ENCODE data around the gene INO80E.

Gene INO80E

GRCh38 chr16:30053376-30054015, 57.5 kb downstream of the INO80E start:
- Histone ChIP-seq H3K9me3 (replicated peaks; ENCODE audit: insufficient read depth, low read length) (no peaks in the 10 kb centered on the region), H3K27me3 (replicated peaks; ENCODE audit: insufficient read depth, low read length) (no peaks in the 10 kb centered on the region), H3K9me2 (replicated peaks; ENCODE audit: insufficient read depth, low read length) (no peaks in the 10 kb centered on the region), H3K9ac (ENCODE audit: low read length) (peak overlapping the region; percentile 85), H3K4me1 (ENCODE audit: low read length) (peaks cover 6% of the 10 kb centered on the region), H2AFZ (ENCODE audit: low read length) (peak overlapping the region; percentile 94), H3K4me3 (ENCODE audit: low read length) (peak overlapping the region; percentile 93), H3K36me3 (replicated peaks; ENCODE audit: insufficient read depth, low read length) (no peaks in the 10 kb centered on the region), H3K4me2 (ENCODE audit: low read depth, low read length) (peak overlapping the region; percentile 99), H3F3A (ENCODE audit: insufficient read depth, low read length) (0 out of 2 replicates have a peak, but pooled peaks cover 3% of the 10 kb centered on the region), H3K27ac (ENCODE audit: low read length) (peak overlapping the region; percentile 28; the same call in 1 of the 2 replicates), H3K79me2 (ENCODE audit: low read length) (peaks cover 6% of the 10 kb centered on the region), H4K20me1 (ENCODE audit: insufficient read depth, low read length) (no peaks in the 10 kb centered on the region)
- TF ChIP-seq EZH2phosphoT487 (IDR thresholded peaks at IDR 0.05; ENCODE audit: low read length) = no peak
- no peak for TF ChIP-seq EZH2 (optimal IDR thresholded peaks at IDR 0.05; ENCODE audit: low read depth, low read length)
- TF ChIP-seq CTCF (IDR thresholded peaks at IDR 0.05; ENCODE audit: low read length) = no peak
- no peak for DNase-seq

- no peak for DNase-seq
- H3K4me2 ChIP-seq (ENCODE audit: low read depth, low read length) = no peak overlapping the region
- no peak overlapping the region for H3K4me3 ChIP-seq (ENCODE audit: low read length)
- no peaks in the 10 kb centered on the region for H3K36me3 ChIP-seq (replicated peaks; ENCODE audit: insufficient read depth, low read length)
- 0 out of 2 replicates have a peak, but pooled peaks cover 3% of the 10 kb centered on the region for H3F3A ChIP-seq (ENCODE audit: insufficient read depth, low read length)
- H3K4me1 ChIP-seq (ENCODE audit: low read length) = peaks cover 6% of the 10 kb centered on the region
- no peaks in the 10 kb centered on the region for H3K27me3 ChIP-seq (replicated peaks; ENCODE audit: insufficient read depth, low read length)
- no peak overlapping the region for H3K9ac ChIP-seq (ENCODE audit: low read length)
- H2AFZ ChIP-seq (ENCODE audit: low read length) = no peak overlapping the region
- H3K79me2 ChIP-seq (ENCODE audit: low read length) = peaks cover 6% of the 10 kb centered on the region
- no peaks in the 10 kb centered on the region for H4K20me1 ChIP-seq (ENCODE audit: insufficient read depth, low read length)
- TF ChIP-seq EZH2phosphoT487 (IDR thresholded peaks at IDR 0.05; ENCODE audit: low read length) (no peak), CTCF (IDR thresholded peaks at IDR 0.05; ENCODE audit: low read length) (no peak), EZH2 (optimal IDR thresholded peaks at IDR 0.05; ENCODE audit: low read depth, low read length) (no peak)
- no peaks in the 10 kb centered on the region for H3K9me3 ChIP-seq (replicated peaks; ENCODE audit: insufficient read depth, low read length)
- H3K9me2 ChIP-seq (replicated peaks; ENCODE audit: insufficient read depth, low read length) = no peaks in the 10 kb centered on the region
- no peak overlapping the region for H3K27ac ChIP-seq (ENCODE audit: low read length)
Measured at GRCh38 chr16:30054451-30054850, 58.4 kb downstream of the INO80E start.

- H2AFZ ChIP-seq (ENCODE audit: low read length) = no peak overlapping the region
Measured at GRCh38 chr16:30054959-30055553, 59.0 kb downstream of the INO80E start.

More at GRCh38 chr16:30054959-30055553, 59.0 kb downstream of the INO80E start:
- H4K20me1 ChIP-seq (ENCODE audit: insufficient read depth, low read length) = no peaks in the 10 kb centered on the region
- peaks cover 6% of the 10 kb centered on the region for H3K79me2 ChIP-seq (ENCODE audit: low read length)
- no peaks in the 10 kb centered on the region for H3K9me2 ChIP-seq (replicated peaks; ENCODE audit: insufficient read depth, low read length)
- no peaks in the 10 kb centered on the region for H3K27me3 ChIP-seq (replicated peaks; ENCODE audit: insufficient read depth, low read length)
- H3K9ac ChIP-seq (ENCODE audit: low read length) = no peak overlapping the region
- H3K9me3 ChIP-seq (replicated peaks; ENCODE audit: insufficient read depth, low read length) = no peaks in the 10 kb centered on the region
- DNase-seq = peak; percentile 45
- H3F3A ChIP-seq (ENCODE audit: insufficient read depth, low read length) = 0 out of 2 replicates have a peak, but pooled peaks cover 3% of the 10 kb centered on the region
- no peaks in the 10 kb centered on the region for H3K36me3 ChIP-seq (replicated peaks; ENCODE audit: insufficient read depth, low read length)
- no peak overlapping the region for H3K27ac ChIP-seq (ENCODE audit: low read length)
- H3K4me3 ChIP-seq (ENCODE audit: low read length) = no peak overlapping the region
- no peak overlapping the region for H3K4me2 ChIP-seq (ENCODE audit: low read depth, low read length)
- peaks cover 6% of the 10 kb centered on the region for H3K4me1 ChIP-seq (ENCODE audit: low read length)
- TF ChIP-seq EZH2 (optimal IDR thresholded peaks at IDR 0.05; ENCODE audit: low read depth, low read length) = no peak
- TF ChIP-seq CTCF (IDR thresholded peaks at IDR 0.05; ENCODE audit: low read length) = peak; percentile 57
